ENCODE data around the gene PAK2.
"Not testable (repeated sequence)": the region's sequence is repeated elsewhere in the genome, so short reads cannot be mapped to it uniquely, and the experiment has no call there.

The PAK2 gene

DNA sequence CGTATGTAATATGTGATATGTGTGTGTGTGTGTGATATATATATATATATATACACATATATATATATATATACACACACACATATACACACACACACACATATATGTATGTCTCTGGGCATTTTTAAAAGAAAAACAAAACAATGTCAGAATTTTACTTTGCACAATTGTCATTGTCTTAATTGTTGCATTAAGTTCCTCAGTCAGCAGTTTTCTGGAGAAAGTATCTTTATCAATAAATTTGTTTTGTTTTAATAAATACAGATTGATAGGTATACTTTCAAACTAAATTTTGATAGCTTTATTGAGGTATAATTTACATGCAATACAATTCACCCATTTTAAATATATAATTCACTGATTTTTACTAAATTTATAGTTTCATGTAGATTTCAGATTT, 65.1 kb downstream of the PAK2 start:
- Histone ChIP-seq H3K79me2 (ENCODE audit: control insufficient read depth, insufficient read depth, low read length, unreplicated experiment) (peaks cover 3% of the 10 kb centered on the region), H3K4me3 (ENCODE audit: low read depth, low read length) (no peak overlapping the region), H3K27me3 (ENCODE audit: insufficient read depth, low read length) (no peaks in the 10 kb centered on the region), H3K36me3 (ENCODE audit: insufficient read depth, low read length) (peaks cover 15% of the 10 kb centered on the region), H3K4me1 (ENCODE audit: control insufficient read depth, insufficient read depth, low read length, unreplicated experiment) (peaks cover 5% of the 10 kb centered on the region), H2AFZ (ENCODE audit: low read length, unreplicated experiment) (no peak overlapping the region), H3K27ac (ENCODE audit: low read depth, low read length) (no peak overlapping the region)

- no peak overlapping the region for H3K27ac ChIP-seq (ENCODE audit: low read depth, low read length)
- no peaks in the 10 kb centered on the region for H3K79me2 ChIP-seq (ENCODE audit: control insufficient read depth, insufficient read depth, low read length, unreplicated experiment)
- no peak overlapping the region for H2AFZ ChIP-seq (ENCODE audit: low read length, unreplicated experiment)
- no peak overlapping the region for H3K4me3 ChIP-seq (ENCODE audit: low read depth, low read length)
- H3K27me3 ChIP-seq (ENCODE audit: insufficient read depth, low read length): no peaks in the 10 kb centered on the region
- H3K36me3 ChIP-seq (ENCODE audit: insufficient read depth, low read length): peaks cover 27% of the 10 kb centered on the region
- peaks cover 8% of the 10 kb centered on the region for H3K4me1 ChIP-seq (ENCODE audit: control insufficient read depth, insufficient read depth, low read length, unreplicated experiment)
These were observed 71.4 kb downstream of the PAK2 start for GRCh38 chr3:196810963-196811581.

DNA sequence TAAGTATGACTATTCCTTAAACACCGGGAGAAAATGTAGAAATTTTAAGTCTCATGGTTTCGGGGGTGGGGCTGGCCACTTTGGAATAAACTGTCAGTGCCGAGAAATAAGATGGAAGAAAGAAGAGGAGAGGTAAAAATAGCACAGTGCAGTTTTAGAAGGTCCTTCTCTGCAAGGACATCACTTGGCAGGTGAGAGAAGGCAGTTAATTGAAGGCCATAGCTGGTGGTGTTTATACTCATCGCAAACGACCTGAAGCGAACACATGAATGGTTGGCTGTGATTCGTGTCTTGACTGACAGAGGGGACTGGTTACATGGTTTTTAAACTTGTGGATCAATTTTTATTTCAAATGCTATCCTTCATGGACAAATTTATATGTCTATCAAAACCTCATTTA, 73.2 kb downstream of the PAK2 start:
- Histone ChIP-seq H3K27me3 (ENCODE audit: insufficient read depth, low read length) (no peaks in the 10 kb centered on the region), H3K79me2 (ENCODE audit: control insufficient read depth, insufficient read depth, low read length, unreplicated experiment) (no peaks in the 10 kb centered on the region), H3K4me1 (ENCODE audit: control insufficient read depth, insufficient read depth, low read length, unreplicated experiment) (peaks cover 4% of the 10 kb centered on the region), H2AFZ (ENCODE audit: low read length, unreplicated experiment) (no peak overlapping the region), H3K36me3 (ENCODE audit: insufficient read depth, low read length) (peaks cover 32% of the 10 kb centered on the region), H3K27ac (ENCODE audit: low read depth, low read length) (no peak overlapping the region), H3K4me3 (ENCODE audit: low read depth, low read length) (no peak overlapping the region)

DNA sequence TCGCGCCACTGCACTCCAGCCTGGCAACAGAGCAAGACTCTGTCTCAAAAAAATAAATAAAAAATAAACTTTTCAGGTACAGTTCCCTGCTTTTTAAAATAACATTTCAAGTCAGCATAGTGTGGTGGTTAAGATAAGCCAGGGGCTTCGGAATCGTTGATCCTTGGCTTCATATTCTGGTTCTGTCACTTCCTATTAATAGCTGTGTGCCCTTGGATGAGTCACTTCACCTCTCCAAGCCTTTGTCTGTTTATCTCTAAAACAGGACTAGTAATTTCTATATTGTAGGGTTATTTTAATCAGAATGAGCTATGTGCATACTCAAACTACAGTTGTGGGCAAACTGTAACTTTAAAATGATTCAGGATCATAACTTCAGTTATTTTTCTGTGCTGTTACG, 74.2 kb downstream of the PAK2 start:
- H3K4me1 ChIP-seq (ENCODE audit: control insufficient read depth, insufficient read depth, low read length, unreplicated experiment): peaks cover 4% of the 10 kb centered on the region
- H3K4me3 ChIP-seq (ENCODE audit: low read depth, low read length): no peak overlapping the region
- H3K27me3 ChIP-seq (ENCODE audit: insufficient read depth, low read length): no peaks in the 10 kb centered on the region
- no peak overlapping the region for H3K27ac ChIP-seq (ENCODE audit: low read depth, low read length)
- no peaks in the 10 kb centered on the region for H3K79me2 ChIP-seq (ENCODE audit: control insufficient read depth, insufficient read depth, low read length, unreplicated experiment)
- peaks cover 38% of the 10 kb centered on the region for H3K36me3 ChIP-seq (ENCODE audit: insufficient read depth, low read length)
- no peak overlapping the region for H2AFZ ChIP-seq (ENCODE audit: low read length, unreplicated experiment)

DNA sequence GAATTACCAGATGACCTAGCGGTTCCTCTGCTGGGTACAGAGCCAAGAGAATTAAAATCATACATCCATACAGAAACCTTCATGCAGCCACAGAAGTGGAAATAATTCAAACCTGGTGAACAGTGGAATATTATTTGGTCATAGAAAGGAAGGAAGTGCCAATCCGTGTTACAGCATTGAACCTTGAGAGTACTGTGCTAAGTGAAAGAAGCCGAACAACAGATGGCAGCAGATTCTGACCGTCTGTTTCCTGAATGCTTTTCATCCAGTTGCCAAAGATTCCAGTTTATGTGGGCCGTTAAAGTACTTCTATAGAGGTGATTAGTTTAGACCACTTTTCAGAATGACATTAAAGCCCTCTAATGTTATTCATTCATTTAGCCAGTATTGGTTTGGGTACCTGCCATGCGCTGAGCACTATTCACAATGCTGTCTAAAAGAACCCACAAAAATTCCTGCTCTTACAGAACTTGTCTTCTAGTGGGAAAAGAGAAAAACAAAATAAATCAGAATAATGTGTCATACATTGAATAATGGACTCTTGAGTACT, 82.2 kb downstream of the PAK2 start:
- no peak overlapping the region for H3K4me3 ChIP-seq (ENCODE audit: low read depth, low read length)
- no peak overlapping the region for H3K27ac ChIP-seq (ENCODE audit: low read depth, low read length)
- H2AFZ ChIP-seq (ENCODE audit: low read length, unreplicated experiment): no peak overlapping the region
- H3K79me2 ChIP-seq (ENCODE audit: control insufficient read depth, insufficient read depth, low read length, unreplicated experiment): no peaks in the 10 kb centered on the region
- H3K27me3 ChIP-seq (ENCODE audit: insufficient read depth, low read length): no peaks in the 10 kb centered on the region
- H3K36me3 ChIP-seq (ENCODE audit: insufficient read depth, low read length): peaks cover 39% of the 10 kb centered on the region
- H3K4me1 ChIP-seq (ENCODE audit: control insufficient read depth, insufficient read depth, low read length, unreplicated experiment): no peaks in the 10 kb centered on the region

- H3K27me3 ChIP-seq (ENCODE audit: insufficient read depth, low read length); H3K27ac ChIP-seq (ENCODE audit: low read depth, low read length); H3K36me3 ChIP-seq (ENCODE audit: insufficient read depth, low read length); H3K4me1 ChIP-seq (ENCODE audit: control insufficient read depth, insufficient read depth, low read length, unreplicated experiment); H3K79me2 ChIP-seq (ENCODE audit: control insufficient read depth, insufficient read depth, low read length, unreplicated experiment); H2AFZ ChIP-seq (ENCODE audit: low read length, unreplicated experiment); H3K4me3 ChIP-seq (ENCODE audit: low read depth, low read length): not testable (repeated sequence)
These were observed 90.0 kb downstream of the PAK2 start for GRCh38 chr3:196829651-196830050.

DNA sequence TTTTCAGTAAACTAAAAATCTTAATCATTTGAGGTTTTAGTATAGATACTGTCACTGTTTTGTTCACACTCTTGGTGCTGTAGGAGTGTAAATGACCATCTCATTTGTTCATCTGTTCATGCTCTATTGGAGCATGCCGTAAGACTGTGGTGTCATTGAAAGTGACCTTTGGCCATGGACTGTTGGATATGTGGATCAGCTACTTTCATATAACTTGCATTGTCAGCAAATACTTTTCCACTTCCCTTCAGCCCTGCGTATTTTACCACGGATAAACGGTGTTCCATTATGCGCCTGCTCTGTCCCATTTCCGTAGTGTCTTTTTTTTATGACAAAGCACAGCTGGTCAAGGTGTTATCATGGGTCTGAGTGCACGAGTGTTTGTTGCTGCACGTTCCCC, 95.4 kb downstream of the PAK2 start:
- Histone ChIP-seq H3K4me1 (ENCODE audit: control insufficient read depth, insufficient read depth, low read length, unreplicated experiment) (no peaks in the 10 kb centered on the region), H3K4me3 (ENCODE audit: low read depth, low read length) (no peak overlapping the region), H3K79me2 (ENCODE audit: control insufficient read depth, insufficient read depth, low read length, unreplicated experiment) (no peaks in the 10 kb centered on the region), H3K27me3 (ENCODE audit: insufficient read depth, low read length) (no peaks in the 10 kb centered on the region), H2AFZ (ENCODE audit: low read length, unreplicated experiment) (no peak overlapping the region), H3K27ac (ENCODE audit: low read depth, low read length) (no peak overlapping the region), H3K36me3 (ENCODE audit: insufficient read depth, low read length) (no peaks in the 10 kb centered on the region)

DNA sequence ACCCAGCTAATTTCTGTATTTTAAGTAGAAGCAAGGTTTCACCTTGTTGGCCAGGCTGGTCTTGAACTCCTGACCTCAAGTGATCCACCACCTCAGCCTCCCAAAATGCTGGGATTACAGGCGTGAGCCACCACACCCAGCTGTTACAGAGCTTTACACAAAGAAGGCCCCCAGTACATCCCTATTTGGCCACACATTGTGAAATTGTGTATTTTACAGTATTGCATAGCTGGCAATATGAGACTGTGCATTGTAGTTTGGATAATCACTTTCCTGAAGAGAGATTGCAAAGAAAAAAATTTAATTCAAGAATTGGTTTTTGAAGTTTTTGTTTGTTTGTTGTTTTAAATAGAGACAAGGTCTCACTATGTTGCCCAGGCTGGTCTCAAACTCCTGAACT, 97.0 kb downstream of the PAK2 start:
- not testable (repeated sequence) for H2AFZ ChIP-seq (ENCODE audit: low read length, unreplicated experiment); H3K4me3 ChIP-seq (ENCODE audit: low read depth, low read length)

DNA sequence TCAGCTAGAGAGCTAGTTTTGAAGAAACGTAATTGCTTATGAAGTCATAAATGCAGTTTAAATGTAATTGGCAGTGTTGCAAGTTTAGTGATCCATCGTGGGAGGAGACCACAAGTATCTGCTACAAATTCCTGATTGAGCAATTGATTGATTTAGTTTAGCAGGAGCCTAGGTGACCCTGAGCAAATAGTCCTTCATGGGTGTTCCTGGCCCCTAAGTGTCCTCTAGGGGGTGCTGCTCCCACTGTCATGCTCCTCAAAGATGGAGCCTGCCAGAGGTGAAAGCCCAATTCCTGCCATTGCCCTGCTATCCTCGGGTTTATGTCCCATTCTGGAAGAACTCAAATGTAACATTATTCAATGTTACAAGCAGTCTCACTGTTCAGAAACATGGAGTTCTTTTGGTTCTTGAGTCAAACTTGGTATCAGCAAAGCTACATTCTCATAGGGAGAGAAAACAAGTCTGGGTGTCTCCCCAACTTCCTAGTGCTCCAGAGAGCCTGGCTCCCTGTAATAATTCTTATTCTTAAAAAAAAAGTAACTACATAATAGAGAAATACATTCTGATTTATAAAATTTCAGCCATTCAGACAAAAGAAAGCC, 98.3 kb downstream of the PAK2 start:
- no peak overlapping the region for H3K27ac ChIP-seq (ENCODE audit: low read depth, low read length)
- no peak overlapping the region for H3K4me3 ChIP-seq (ENCODE audit: low read depth, low read length)
- no peaks in the 10 kb centered on the region for H3K4me1 ChIP-seq (ENCODE audit: control insufficient read depth, insufficient read depth, low read length, unreplicated experiment)
- no peaks in the 10 kb centered on the region for H3K36me3 ChIP-seq (ENCODE audit: insufficient read depth, low read length)
- no peaks in the 10 kb centered on the region for H3K79me2 ChIP-seq (ENCODE audit: control insufficient read depth, insufficient read depth, low read length, unreplicated experiment)
- no peaks in the 10 kb centered on the region for H3K27me3 ChIP-seq (ENCODE audit: insufficient read depth, low read length)
- H2AFZ ChIP-seq (ENCODE audit: low read length, unreplicated experiment): peak overlapping the region; percentile 57

More for the DNA sequence above, 97.0 kb downstream of the PAK2 start:
- not testable (repeated sequence) for H3K27me3 ChIP-seq (ENCODE audit: insufficient read depth, low read length); H3K27ac ChIP-seq (ENCODE audit: low read depth, low read length); H3K79me2 ChIP-seq (ENCODE audit: control insufficient read depth, insufficient read depth, low read length, unreplicated experiment); H3K36me3 ChIP-seq (ENCODE audit: insufficient read depth, low read length); H3K4me1 ChIP-seq (ENCODE audit: control insufficient read depth, insufficient read depth, low read length, unreplicated experiment)

DNA sequence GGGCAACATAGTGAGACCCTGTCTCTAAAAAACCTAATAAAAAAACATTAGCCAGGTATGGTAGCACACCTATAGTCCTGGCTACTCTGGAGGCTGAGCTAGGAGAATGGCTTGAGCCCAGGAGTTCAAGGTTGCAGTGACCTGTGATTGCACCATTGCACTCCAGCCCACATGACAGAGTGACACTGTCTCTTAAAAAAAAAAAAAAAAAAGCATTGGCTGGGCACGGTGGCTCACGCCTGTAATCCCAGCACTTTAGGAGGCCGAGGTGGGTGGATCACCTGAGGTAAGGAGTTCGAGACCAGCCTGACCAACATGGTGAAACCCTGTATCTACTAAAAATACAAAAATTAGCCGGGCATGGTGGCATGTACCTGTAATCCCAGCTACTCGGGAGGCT, 99.7 kb downstream of the PAK2 start:
- H3K27ac ChIP-seq (ENCODE audit: low read depth, low read length); H2AFZ ChIP-seq (ENCODE audit: low read length, unreplicated experiment); H3K4me3 ChIP-seq (ENCODE audit: low read depth, low read length); H3K79me2 ChIP-seq (ENCODE audit: control insufficient read depth, insufficient read depth, low read length, unreplicated experiment); H3K36me3 ChIP-seq (ENCODE audit: insufficient read depth, low read length); H3K27me3 ChIP-seq (ENCODE audit: insufficient read depth, low read length); H3K4me1 ChIP-seq (ENCODE audit: control insufficient read depth, insufficient read depth, low read length, unreplicated experiment): not testable (repeated sequence)
